GM10266 (cell line): ENCODE data around the gene ATF7IP.
"Not testable (repeated sequence)": the region's sequence is repeated elsewhere in the genome, so short reads cannot be mapped to it uniquely, and the experiment has no call there.

Experiments used
- DNase-seq: peaks from one replicate; pipeline ENCODE4 v3.0.0; 2012; ENCODE audit errors: extremely low spot score
- TF ChIP-seq, protein P1 (sequence below): IDR thresholded peaks from 2 replicates; pipeline ENCODE4 v1.5.1; 2012; ENCODE audit warnings: mild to moderate bottlenecking, low read depth; ENCODE audit not compliant: control insufficient read depth, insufficient read depth; ENCODE audit errors: missing control alignments

ATF7IP gene

DNA sequence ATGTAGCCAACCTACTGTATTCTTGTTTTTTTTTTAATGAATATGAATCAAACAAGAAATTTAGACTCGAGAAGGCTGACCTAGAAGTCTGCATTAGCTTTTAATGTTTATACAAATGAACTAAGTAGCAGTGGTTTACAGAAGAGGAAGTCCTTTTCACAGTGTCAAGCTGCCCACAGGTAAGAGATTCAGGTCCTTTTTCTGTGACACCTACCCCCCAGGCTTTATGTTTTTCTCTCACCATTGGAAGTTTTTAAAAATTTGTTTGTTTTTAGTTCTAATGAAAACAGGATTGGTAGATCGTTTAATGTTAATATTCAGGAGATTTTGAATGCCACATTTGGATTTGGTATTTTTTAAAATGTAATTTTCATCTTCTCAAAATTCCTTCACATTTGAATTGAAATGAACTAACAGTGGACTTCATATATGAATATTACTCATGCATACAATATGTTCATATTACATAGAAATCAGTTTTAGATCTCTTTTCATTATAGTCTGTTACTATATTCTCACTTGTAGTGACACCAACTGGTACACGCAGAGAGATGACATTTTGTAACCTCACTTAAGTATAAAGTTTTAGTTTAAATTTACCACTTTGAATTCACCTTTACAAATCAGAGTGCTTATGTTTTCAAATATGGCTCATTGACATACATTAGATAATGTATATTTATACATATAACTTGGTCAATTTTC is 29.7 kb downstream of the ATF7IP start:
- TF ChIP-seq, protein P1, sequence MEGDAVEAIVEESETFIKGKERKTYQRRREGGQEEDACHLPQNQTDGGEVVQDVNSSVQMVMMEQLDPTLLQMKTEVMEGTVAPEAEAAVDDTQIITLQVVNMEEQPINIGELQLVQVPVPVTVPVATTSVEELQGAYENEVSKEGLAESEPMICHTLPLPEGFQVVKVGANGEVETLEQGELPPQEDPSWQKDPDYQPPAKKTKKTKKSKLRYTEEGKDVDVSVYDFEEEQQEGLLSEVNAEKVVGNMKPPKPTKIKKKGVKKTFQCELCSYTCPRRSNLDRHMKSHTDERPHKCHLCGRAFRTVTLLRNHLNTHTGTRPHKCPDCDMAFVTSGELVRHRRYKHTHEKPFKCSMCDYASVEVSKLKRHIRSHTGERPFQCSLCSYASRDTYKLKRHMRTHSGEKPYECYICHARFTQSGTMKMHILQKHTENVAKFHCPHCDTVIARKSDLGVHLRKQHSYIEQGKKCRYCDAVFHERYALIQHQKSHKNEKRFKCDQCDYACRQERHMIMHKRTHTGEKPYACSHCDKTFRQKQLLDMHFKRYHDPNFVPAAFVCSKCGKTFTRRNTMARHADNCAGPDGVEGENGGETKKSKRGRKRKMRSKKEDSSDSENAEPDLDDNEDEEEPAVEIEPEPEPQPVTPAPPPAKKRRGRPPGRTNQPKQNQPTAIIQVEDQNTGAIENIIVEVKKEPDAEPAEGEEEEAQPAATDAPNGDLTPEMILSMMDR: no peak
- no peak for DNase-seq

DNA sequence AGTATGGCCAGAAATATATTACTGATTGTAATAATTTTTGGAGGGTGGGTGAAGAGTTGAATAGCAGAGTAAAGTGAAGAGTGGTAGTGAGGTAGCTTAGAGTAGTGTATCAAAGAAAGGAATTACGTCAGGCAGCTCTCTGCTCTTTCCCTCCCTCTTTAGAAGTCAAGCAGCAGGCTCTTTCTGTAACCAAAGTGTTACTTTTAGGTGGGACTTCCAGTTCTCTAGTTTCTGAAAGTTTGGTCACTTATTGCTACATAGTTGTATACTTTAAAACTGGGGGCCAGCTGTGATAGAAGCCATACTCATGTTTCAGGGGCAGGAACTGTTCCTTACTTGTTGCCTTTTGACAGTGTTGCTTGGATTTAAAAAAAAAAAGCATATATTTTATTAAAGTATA is 30.6 kb downstream of the ATF7IP start:
- TF ChIP-seq, protein P1: no peak

DNA sequence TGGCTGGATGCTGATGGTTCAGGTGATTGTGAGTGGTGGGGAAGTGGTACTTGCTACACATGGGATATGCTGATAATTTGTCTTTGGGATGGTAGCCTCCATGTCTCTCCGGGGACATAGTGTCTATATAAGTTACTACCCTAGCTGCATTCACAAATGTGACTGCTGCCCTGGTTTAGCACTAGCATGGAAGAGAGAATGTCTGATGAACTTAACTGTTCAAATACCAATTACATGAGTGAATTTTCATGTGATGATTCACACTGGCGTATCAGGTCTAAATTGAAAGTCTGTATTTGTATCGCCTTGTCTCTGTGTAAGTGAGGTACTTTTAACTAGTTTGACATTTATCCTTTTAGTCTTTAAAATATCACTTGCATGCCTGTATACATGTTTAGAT is 34.4 kb downstream of the ATF7IP start:
- TF ChIP-seq, protein P1: no peak
- DNase-seq: no peak

More for the DNA sequence above, 30.6 kb downstream of the ATF7IP start:
- peak; percentile 38 for DNase-seq

DNA sequence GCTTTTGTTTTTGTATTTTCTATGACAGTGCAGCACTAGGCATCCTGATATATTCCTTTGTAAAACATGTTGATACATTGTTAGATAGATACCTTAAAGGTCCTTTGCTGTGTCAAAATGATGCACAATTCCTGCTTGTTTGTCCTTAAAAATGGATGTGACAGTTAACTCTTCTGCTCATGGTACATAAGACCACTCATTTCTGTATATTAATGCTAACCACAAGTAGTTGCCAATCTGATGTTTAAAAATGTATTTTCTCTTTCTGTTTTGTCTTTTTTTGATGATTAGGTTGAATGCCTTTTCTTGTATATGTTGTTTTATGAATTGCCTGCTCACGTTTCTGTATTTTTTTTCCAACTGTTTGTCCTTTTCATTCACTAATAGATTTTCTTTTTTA is 35.1 kb downstream of the ATF7IP start:
- DNase-seq: no peak
- TF ChIP-seq, protein P1: no peak

DNA sequence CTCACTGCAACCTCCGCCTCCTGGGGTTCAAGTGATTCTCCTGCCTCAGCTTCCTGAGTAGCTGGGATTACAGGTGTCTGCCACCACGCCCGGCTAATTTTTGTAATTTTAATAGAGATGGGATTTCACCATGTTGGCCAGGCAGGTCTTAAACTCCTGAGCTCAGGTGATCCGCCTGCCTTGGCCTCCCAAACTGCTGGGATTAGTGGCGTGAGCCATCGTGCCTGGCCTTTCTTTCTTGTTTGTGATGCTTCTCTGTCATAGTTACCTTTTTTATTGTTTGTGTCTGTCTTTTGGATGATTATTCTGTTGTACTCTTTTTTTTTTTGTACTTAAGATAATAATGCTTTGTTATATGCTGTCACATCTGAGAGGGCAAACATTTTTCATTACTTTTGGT is 35.8 kb downstream of the ATF7IP start:
- DNase-seq: not testable (repeated sequence)

DNA sequence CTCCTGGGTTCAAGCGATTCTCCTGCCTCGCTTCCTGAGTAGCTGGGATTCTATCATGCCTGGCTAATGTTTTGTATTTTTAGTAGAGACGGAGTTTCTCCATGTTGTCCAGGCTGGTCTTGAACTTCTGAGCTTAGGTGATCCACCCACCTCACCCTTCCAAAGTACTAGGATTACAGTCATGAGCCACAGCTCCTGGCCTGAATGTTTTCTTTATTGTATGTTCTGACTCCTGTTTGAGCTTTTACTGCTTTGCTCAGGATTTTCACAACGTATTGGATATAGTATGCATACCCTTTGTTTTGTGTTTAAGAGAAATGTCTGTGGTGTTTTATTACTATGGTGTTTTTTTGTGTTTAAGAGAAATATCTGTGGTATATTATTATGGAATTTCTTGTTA is 37.2 kb downstream of the ATF7IP start:
- TF ChIP-seq, protein P1: no peak

DNA sequence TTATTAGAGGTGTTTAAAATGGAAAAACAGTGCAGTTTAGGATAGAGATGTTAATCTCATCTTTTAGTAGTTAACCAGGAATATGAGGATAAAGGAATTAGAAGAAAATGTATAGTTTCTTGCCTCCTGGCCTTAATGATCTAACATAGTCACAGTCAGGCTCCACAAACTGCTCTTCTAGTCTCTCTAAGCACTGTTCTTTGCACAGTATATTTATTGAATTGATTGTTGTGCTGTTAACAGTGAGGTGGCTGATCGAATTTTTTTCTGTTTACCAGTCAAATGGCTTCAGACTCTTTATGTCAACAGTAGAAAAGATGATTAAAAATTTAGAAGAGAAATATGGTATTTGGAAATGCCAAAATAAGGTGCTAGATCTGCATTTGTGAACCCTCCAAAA is 37.8 kb downstream of the ATF7IP start:
- no peak for DNase-seq
- TF ChIP-seq, protein P1: no peak

More for the DNA sequence above, 37.2 kb downstream of the ATF7IP start:
- DNase-seq: no peak

DNA sequence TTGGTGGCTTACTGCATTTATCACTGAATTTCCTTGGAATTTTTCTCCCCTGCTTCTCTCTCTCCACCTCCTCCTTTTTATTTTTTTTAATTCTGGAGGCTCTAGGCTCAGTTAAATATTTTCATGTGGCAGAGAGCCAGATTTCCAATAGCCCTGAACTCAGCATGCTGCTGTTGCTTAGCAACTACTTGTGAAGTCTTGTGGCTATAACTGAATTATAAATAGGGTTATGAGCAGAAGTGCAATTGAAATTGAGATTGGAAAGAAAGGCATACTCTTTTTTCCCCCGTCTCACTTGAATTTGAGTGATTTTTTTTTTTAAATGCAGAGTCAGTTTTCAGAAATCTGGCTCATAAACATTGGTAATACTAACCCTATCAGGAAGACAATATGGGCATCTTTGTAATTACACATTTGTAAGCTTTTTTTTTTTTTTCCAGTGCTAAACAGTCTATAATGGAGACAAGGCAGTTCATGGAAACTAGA is 38.3 kb downstream of the ATF7IP start:
- DNase-seq: peak; percentile 30
- TF ChIP-seq, protein P1: no peak

DNA sequence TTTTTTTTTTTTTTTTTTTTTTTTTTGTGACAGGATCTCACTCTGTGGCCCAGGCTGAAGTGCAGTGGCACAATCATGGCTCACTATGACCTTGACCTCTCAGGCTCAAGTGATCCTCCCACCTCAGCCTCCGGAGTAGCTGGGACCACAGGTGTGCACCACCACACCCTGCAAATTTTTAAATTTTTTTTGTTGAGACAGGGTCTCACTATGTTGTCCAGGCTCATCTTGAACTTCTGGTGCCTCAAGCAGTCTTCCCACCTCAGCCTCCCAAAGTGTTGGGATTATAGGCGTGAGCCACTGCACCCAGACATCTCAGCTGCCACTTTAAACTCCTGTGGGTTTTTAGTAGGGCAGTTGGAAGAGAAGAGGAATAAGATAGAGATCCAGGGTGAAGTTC is 39.9 kb downstream of the ATF7IP start:
- not testable (repeated sequence) for DNase-seq
